Mesenteric fat pad (tissue), 1 donor: ENCODE measurements around the gene PACRG. TPM values are rescaled to one million over a fixed set of nuclear protein-coding genes. Genes with fewer than 3 reads are reported as not detected.

Source experiments
- DNase-seq: peaks from one replicate; pipeline ENCODE4 v3.0.0-alpha.2; 2020; ENCODE audit warnings: low spot score
- total RNA-seq: library from RNA; stranded (reverse); fragmentation: NEBNext Ultra II Directional; extraction: Animal tissue kit (Norgen Biotek cat#: 25700); gene quantifications from one replicate; pipeline ENCODE4 v1.2.1, GENCODE V29; 2021
- donor health status: DM: yes; HTN: yes; CAD: no.

PACRG gene
- total RNA-seq, 1 donor from 2014 or later, result not detected

DNA sequence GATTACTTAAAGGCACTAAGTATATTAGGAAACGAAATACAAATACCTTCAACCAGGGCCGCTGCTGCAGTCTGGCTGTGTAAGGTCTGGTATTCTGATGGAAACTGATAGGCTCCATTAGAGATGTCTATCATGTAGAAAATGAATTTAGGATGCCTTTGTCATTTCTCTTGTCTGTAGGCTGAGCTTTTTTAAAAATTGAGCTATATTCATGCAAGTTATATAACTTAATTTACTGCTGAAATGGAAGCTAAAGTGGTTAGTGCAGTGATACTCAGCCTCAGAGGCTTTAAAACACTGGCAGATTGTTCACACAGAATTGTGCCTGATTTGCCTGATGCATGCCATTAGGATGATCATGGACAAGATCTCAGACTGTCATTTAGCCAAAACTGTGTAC, 400.6 kb downstream of the PACRG start:
- DNase-seq, result no peak

DNA sequence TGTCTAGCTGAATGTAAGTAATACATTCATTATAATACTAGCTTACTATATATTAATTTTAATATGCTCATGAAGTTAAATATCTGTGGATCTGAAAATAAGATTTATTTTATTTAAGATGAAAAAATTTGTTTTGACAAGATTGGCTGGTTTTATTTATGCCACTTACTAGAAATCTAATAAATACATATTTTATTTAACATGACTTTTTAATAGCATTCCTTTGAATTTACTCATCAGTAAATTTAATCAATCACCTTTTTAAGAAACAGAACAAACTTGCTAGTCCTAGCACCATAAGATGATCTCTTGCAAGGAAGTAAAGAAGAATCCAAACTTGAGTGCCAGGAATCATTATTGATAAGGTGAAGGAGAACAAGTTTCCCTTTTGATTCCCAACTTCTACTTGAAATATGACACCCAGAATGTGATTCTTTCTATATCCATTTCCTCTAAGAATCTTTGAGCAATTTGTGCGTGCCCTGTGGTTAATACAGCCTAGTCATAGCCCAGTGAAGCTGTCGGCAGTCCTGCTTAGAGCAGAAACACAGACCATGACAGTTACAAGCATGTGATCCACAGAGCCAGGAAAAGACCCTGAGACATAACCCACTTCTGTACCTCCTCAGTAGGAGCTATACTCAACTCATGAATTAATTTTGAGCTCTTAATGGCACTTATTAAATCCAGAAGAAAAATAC, 404.4 kb downstream of the PACRG start:
- no peak for DNase-seq

DNA sequence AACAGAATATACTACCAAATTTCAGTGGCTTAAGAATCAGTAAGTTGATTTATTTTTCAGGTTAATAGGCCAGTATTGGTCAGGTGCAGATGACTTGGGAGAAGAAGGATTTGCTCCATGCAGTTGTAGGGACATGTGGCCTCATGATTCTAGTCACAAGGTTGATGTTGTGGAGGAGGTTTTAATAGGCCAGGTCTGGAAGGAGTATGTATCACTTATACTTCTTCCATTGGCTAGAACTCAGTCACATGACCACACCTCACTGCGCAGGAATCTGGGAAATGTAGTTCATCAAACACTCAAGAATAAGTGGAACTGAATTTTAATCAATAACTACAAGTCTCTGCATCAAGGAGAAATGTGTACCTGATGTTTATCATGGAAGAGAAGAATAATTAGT, 405.2 kb downstream of the PACRG start:
- no peak for DNase-seq

DNA sequence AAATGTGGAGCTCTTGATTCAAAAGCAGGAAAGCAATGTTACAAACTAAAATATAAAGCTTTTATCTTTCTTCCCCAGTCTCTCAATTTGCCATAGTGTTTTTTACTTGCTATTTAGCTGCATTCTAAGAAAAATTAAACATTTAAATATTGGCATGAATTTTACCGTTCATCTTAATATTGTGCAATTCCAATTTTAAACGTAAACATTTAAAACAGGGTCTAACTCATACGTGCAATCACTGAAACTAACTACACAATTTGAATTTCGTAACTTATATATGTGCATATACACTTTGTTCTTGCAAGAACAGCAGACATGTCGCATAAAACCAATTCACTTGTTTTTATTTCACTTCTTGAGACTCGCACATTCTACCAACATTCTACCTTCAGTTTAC, 405.9 kb downstream of the PACRG start:
- DNase-seq, result no peak

DNA sequence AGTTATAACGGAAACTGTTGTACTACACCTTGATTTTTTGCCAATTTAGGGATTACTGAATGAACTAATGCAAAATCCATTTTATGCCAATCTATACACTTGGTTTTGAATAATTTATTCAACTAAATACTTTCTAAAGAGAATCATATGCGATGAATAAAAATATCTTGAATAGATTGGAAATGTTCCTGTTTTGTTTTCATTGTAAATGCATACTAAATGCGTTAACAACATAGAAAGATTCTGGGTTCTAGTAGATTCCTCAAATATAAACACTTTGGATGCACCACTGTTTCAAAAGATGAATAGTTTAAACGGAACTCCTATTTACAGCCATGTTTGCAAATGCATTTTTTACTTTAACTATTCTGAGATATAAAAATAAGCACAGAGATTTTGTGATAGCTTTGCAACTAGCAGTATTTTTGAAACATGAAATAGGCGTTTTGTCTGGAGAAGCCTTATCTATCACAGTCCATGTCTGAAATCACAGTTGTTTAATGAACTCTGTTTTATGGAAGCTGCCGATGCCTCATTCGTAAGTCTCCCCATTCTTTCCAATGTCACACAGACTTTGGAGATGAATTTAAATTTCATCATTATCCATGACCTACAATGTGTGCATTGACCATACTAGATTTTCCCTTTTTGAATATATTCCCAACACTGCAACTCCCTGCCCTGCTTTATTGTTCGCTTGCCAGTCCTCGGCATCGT, 409.1 kb downstream of the PACRG start:
- DNase-seq, result no peak

GRCh38 chr6:163137398-163137881, 409.7 kb downstream of the PACRG start:
- DNase-seq, result no peak

- DNase-seq, result no peak
Observed at GRCh38 chr6:163146036-163146435, 418.3 kb downstream of the PACRG start.

- no peak for DNase-seq
Observed at GRCh38 chr6:163147994-163148393, 420.2 kb downstream of the PACRG start.

DNA sequence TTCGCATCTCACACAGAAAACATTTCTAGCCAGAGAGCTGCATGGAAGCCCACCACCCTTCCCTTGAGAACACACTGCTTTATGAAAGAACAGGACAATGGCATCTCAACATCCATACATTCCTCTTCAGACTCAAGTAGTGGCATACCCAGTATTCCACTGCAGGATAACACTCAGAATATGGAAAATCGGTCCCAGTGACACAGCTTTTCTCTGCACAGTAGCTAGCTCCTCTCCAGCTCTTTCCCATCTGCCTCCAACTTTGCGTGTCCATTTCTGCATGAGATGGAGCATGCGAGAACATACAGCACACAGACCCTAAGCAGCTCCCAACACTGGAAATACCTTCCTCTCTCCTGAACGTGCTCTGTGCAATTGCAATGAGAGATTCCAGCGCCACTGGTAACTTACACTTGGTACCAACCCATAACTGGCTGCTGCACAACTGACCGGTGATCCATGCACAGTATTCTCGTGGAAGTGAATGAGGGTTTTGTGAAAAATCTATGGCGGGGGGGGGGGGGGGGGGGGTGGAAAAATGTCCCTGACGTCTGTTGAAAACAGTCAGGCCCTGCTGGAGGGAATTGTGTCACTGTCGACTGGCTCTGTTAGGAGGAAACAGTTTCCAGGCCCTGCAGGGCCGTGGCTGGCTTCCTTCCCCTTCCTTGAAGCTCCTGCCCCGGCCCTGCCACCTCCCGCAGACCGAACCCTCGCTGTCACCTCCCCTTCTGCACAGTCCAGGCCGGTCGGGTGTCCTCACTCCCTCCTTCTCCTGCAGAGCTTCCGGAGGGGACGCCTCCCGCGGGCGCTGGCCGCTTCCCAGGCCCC, 420.9 kb downstream of the PACRG start:
- no peak for DNase-seq

DNA sequence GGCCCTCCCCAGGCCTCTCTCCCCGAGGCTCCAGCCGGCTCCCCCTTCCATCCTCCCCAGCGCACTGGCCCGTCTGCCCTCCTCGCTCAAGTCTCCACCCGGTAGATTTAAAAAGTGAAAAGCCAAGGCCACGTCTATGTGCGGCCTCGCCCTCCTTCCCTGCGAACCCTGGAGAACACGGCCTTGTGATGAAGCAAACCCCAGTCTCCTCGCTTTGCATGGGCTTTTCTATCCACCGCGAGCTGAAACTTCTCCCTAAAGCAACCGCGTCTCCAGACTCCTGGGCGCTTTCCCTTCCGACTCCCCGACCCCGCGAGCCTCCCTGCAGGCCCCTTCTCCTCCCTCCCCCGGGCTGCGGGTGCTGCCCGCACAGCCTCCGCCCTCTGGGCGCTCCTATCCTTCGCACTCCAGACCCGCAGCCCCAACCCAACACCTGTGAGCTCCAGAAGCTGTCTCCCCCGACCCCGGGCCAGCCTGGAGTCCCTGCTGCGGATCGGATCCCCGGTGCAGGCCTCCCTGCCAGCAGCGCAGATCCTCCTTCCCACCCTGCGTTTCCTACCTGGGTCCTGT, 421.6 kb downstream of the PACRG start:
- DNase-seq, result no peak

DNA sequence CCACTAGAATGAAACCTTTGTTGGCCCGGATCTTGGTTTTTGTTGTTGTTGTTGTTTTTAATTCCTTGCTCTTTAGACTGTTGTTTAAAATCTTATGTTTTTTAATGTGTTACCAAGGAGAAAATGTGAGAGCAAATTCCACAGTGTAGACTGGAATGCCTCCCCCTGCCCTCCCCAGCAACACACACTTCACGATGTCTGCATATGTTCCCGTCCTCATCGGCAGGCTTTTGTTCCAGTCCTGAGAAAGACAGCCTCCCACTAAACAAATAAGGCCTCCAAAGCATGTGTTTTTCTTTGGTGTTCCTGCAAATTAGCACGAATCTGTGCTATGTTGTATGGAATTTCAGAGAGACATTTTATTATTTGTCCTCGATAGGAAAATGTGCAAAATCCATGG, 423.4 kb downstream of the PACRG start:
- no peak for DNase-seq

DNA sequence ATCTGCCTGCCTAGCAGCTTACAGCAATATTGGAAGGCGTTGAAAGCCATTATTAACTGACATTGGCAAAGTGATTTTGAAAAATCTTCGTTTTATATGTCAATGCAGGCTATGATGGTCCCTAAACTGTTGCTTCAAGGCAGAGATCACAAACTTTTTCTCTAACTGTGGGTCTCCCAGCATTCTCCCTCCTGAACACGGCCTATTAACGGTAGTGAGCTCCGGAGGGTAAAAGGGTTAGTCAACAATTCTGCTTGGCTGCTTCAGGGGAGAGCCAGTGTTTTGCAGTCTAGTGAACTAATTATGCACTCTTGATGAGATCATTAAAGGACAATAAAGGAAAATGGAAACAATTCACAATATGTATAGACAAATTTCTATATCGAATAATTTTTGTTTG, 424.9 kb downstream of the PACRG start:
- no peak for DNase-seq

DNA sequence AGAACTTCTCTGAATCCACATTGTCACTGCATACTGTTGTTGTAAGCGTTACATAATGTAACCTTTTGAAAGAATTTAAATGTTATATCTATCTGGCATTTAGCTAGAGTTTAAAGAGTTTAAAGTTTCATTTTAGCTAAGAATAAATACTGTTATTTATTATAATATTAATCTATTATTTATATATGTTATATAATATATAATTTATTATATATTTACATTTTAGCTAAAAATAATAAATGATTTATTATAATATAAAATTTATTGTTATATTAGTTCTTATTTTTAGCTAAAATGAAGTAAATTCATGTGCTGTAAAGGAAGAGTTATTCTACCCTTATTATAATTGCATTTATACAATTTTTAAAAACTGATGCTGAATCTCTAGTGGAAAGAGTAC, 431.3 kb downstream of the PACRG start:
- no peak for DNase-seq

DNA sequence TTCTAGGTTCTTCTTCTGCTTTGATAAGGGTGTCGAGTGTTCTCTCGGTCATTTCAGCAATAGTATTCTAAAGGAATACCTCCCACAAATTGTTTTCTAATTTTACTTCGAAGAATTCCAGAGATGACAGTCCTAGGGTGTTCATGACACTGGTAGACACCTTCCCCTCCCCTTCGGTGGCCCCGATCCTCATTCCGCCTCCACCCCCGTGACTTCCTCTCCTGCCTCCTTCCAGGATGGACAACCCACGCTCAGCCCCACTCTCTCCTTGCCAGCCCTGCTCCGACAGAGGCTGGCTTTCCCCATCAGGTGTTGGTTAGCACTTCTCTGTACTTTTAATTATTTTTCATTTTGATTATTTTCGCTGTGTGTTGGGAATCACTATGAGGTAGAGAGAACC, 431.9 kb downstream of the PACRG start:
- no peak for DNase-seq

- DNase-seq, result no peak
Observed at GRCh38 chr6:163162007-163162873, 434.5 kb downstream of the PACRG start.

DNA sequence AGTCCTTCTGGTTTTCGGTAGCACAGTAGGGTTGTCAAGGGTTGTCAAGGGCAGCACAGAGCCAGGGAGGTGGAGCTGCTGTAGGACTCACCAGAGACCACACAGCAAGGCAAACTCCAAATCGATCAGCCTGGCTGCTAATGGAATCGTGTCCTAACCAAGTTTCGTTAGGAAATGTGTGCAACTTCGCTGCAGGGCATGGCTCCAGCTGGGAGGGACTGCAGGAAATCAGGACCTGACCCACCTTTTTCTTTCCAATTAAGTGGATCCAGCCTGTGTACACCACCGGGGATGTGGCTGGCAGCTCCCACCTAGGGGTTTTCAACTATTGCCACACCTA, 435.1 kb downstream of the PACRG start:
- DNase-seq, result no peak

DNA sequence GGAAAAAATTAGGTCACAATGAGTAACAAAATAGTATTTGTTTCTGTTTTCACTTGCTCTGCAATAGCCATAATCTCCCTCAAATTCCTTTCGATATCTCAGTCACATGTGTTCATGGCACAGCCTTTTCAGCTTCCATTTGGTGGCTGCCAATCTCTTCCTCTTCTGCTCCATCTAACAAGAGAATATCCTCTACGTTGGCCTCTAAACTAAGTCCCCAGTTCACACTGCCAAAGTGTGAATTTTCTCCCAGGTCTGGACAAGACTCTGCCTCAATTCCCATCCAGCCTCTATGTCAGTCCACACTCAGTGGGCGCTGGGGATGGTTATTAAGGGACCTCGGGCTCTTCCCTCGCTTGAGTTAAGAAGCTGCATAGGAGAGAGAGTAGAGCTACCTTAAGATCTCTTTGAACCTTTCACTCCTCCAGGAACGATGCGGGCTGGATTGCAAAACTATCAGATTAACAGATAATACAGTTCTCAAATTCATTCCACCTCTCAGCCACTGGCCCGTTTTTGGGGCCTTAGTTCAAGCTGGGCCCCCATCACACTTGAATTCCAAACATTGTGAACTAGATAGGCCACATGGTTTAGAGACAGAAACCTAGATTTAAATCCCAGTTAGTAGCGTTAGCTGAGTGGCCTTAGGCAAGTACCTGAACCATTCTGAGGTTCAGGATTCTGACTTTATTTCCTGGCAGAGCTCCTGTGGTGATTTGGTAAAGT, 436.6 kb downstream of the PACRG start:
- DNase-seq, result no peak

DNA sequence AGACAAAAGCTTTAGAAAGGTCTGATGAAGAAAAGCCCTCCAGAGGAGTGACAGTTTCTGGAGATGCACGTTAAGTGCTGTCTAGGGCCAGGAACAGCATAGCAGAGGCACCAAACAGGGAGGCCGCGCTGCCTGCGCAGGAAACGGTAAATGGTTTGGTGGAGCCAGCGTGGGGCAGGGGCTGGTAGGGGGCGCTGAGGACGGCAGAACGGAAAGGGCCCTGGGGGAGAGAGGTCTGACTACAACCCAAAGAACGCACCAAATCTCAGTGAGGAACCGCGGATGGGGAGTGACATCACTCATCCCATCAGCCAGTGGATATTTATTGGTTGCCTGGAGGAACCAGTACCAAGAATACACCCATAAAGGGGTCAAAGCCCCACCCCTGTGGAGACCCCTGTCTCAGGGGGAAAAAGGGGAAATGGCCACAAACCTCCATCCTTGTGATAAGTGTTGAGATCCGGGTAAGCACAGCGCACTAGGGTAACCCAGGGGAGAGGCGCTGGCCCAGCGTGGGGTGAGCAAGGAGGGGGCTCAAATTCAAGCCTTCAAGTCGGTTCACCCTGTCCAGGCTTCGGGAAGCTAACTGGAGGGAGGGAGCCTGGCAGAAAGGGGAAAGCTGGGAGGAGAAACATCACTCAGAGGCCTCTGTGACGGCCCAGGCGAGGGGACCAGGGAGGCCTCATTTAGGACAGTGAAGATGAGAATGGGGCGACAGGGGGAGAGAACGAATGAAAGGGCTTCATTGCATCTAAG, 437.6 kb downstream of the PACRG start:
- DNase-seq, result no peak

GRCh38 chr6:163165922-163166321, 438.1 kb downstream of the PACRG start:
- DNase-seq, result no peak
